IPS-20b (cell line): ENCODE results near the gene SNRPA1.
"Not testable (repeated sequence)": the region's sequence is repeated elsewhere in the genome, so short reads cannot be mapped to it uniquely, and the experiment has no call there.

Source experiments
- H3K27ac ChIP-seq: one replicate; pipeline ENCODE4 v1.5.1; 2013; ENCODE audit warnings: low read length
- H3K27me3 ChIP-seq: 2 replicates; pipeline ENCODE4 v1.6.1; 2013; ENCODE audit warnings: mild to moderate bottlenecking, low read length, inconsistent platforms; ENCODE audit not compliant: insufficient read depth
- H3K36me3 ChIP-seq: 2 replicates; pipeline ENCODE4 v1.6.1; 2013; ENCODE audit warnings: low read depth, mild to moderate bottlenecking, inconsistent platforms, low read length, moderate library complexity; ENCODE audit not compliant: insufficient read depth
- H3K4me1 ChIP-seq: 2 replicates; pipeline ENCODE4 v1.6.1; 2013; ENCODE audit warnings: mild to moderate bottlenecking, control low read depth, inconsistent platforms, low read length, moderate library complexity; ENCODE audit not compliant: insufficient read depth
- H3K4me3 ChIP-seq: 2 replicates; pipeline ENCODE4 v1.5.1; 2013; ENCODE audit warnings: mild to moderate bottlenecking, low read length, inconsistent platforms
- H3K9ac ChIP-seq: 2 replicates; pipeline ENCODE4 v1.6.1; 2013; ENCODE audit warnings: low read depth, mild to moderate bottlenecking, inconsistent platforms, low read length, moderate library complexity
- H3K9me3 ChIP-seq: 2 replicates; pipeline ENCODE4 v1.6.1; 2013; ENCODE audit warnings: mild to moderate bottlenecking, low read depth, low read length, inconsistent platforms; ENCODE audit not compliant: insufficient read depth

The SNRPA1 gene

DNA sequence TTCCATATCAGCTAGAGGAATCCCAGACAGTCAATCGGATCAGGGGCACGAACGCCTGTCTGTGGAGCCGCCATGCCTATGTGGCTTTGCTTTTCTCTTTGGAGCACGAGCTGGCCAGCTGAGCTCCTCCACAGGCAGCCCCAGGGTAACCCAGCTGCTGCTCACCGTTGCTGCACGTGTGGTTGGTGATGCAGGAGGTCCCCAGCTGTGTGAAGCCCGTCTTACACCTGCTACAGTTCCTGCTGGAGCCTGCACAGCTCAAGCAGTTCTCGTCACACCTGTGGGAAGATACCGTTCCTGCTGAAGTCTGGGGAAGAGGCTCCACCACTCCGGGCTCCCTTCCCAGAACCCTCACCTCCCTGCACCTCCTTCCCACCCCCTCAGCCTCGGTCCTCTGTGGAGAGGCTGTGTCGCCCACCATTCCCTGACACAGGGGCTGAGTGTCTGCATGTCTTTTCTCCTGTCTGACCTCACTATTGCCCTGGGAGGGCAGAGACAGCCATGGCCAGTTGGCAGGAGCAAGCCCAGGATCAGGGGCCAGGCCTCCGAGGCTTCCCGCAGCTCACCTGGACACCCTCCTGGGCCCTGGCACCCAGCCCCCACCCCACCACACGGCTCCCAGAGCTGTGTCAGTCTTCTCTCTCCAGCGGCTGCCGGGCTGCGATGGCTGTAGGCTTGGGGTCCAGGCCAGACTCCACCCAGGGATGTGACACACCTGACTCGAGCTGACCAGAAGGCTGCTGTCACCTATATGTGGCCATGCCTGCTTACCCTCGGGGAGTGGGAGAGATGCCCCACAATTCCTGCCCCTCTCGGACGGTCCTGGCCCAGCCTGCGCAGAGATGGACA is 12.2 kb upstream of the SNRPA1 start:
- no peak overlapping the region for H3K27ac ChIP-seq

DNA sequence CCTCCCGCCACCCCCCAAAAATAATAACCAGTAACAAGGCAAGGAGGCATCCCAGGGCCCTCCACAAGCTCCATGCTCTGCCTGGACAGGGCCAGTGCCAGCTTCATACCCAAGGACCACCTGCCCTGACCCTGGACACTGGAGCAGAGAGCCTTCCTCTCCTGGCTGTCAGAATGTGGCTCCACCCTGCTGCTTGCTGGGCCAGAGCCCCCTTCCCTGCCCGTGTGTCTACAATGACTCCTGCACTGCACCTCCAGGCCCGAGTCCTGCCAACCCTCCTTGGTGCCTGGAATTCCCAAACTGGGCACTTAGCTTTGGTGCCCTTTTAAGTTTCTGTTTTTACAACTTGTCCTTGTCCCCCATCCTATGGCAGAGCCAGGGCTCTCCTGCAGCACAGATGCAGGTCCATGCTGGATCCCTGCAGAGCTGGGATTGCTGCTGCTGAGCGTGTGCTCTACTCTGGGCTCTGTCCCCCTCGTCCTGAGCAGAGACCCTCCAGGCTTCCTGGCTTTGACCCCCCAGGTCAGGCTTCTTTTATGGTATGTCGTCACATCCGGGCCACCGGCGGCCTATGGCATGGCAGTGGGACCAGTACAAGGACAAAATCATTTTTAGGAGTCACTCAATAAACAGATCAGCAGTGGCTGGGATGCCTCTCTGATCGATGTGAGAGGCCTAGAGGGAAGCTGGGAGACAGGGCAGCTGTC is 11.4 kb upstream of the SNRPA1 start:
- no peak overlapping the region for H3K4me3 ChIP-seq
- H3K36me3 ChIP-seq: no peaks in the 10 kb centered on the region
- H3K9ac ChIP-seq: no peak overlapping the region
- H3K9me3 ChIP-seq: no peaks in the 10 kb centered on the region
- no peaks in the 10 kb centered on the region for H3K27me3 ChIP-seq
- H3K27ac ChIP-seq: no peak overlapping the region
- H3K4me1 ChIP-seq: no peaks in the 10 kb centered on the region

More for the DNA sequence above, 12.2 kb upstream of the SNRPA1 start:
- Histone ChIP-seq H3K4me3 (no peak overlapping the region), H3K4me1 (no peaks in the 10 kb centered on the region), H3K27me3 (no peaks in the 10 kb centered on the region), H3K9me3 (no peaks in the 10 kb centered on the region), H3K9ac (no peak overlapping the region), H3K36me3 (no peaks in the 10 kb centered on the region)

DNA sequence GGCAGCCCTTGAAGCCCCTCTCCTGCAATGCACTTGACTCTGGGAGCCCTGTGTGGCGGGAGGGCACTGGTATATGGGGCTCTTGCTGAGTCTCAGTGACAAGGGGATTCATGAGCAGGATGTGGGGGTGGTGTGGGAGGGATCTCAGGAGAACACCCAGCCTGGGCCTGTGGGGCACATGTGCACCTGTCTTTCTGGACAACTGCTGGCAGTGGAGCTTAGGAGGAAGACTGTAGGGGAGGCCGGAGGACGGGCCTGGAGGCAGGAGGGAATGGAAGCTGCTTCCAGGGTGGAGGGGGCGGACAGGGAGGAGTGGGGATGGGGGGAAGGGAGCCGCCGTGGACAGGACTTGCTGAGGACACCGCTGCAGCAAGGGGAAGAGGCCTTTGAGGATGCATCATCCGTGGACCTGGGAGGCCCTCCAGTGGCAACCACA is 10.8 kb upstream of the SNRPA1 start:
- Histone ChIP-seq H3K27ac (no peak overlapping the region), H3K36me3 (no peaks in the 10 kb centered on the region), H3K9me3 (no peaks in the 10 kb centered on the region), H3K4me1 (no peaks in the 10 kb centered on the region), H3K4me3 (no peak overlapping the region), H3K9ac (no peak overlapping the region), H3K27me3 (no peaks in the 10 kb centered on the region)

DNA sequence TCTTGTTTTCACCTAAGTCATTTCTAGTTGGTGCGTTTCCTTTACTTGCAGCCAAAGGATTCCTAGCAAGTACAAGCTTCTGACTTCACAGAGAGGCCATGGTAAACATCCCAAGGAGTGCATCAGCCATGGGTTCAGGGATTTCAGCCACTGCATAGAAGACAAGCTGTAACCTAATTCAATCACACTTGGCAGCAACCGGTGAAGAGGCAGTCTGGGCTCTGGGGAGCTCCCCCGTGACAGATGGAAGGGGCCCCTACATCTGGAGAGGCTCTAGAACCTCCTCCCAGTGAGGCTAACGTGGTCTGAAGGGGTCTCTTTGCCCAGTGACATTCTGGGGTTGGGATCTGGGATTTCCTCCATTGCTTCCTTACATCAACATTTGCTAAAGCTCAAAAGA is 8.4 kb upstream of the SNRPA1 start:
- H3K27ac ChIP-seq: no peak overlapping the region
- H3K36me3 ChIP-seq: no peaks in the 10 kb centered on the region
- H3K9ac ChIP-seq: no peak overlapping the region
- no peaks in the 10 kb centered on the region for H3K27me3 ChIP-seq
- no peak overlapping the region for H3K4me3 ChIP-seq
- H3K9me3 ChIP-seq: no peaks in the 10 kb centered on the region
- no peaks in the 10 kb centered on the region for H3K4me1 ChIP-seq

DNA sequence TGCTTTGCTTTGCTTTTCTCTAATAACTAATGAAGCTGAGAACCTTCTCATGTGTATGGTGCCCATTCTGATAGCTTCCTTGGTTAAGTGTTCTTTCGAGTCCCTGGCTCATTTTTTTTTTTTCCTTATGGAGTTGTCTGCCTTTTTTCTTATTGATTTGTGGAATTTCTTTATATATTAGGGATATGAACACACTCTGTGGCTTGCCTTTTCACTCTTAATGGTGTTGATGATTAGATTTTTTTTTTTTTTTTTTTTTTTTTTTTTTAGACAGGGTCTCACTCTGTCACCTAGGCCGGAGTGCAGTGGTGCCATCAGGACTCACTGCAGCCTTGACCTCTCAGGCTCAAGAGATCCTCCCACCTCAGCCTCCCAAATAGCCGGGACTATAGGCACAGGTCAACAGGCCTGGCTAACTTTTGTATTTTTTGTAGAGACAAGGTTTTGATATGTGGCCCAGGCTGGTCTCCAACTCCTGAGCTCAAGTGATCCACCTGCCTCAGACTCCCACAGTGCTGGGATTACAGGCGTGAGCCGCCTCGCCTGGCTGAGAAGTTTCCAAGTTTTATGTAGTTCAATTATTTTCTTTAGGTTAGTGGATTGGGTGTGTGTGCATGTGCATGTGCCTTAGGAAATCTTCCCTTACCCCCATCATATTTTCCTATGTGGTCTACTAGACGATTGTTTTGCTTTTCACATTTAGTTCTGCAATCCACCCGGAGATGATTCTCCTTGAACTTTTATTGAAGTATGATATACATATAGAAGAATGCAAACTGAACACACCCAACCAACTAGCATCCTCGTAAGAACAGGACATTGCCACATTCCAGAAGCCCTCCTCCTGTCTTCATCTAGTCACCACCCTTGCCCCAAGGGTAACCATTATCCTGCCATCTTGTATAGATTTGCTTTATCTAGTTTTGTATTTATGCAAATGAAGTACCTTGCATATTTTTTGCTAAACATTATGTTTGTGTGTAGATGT is 1.7 kb upstream of the SNRPA1 start:
- peaks cover 9% of the 10 kb centered on the region for H3K36me3 ChIP-seq
- no peaks in the 10 kb centered on the region for H3K9me3 ChIP-seq
- H3K4me1 ChIP-seq: peaks cover 5% of the 10 kb centered on the region
- H3K27ac ChIP-seq: no peak overlapping the region
- H3K27me3 ChIP-seq: no peaks in the 10 kb centered on the region
- no peak overlapping the region for H3K9ac ChIP-seq
- H3K4me3 ChIP-seq: peak overlapping the region; percentile 93

DNA sequence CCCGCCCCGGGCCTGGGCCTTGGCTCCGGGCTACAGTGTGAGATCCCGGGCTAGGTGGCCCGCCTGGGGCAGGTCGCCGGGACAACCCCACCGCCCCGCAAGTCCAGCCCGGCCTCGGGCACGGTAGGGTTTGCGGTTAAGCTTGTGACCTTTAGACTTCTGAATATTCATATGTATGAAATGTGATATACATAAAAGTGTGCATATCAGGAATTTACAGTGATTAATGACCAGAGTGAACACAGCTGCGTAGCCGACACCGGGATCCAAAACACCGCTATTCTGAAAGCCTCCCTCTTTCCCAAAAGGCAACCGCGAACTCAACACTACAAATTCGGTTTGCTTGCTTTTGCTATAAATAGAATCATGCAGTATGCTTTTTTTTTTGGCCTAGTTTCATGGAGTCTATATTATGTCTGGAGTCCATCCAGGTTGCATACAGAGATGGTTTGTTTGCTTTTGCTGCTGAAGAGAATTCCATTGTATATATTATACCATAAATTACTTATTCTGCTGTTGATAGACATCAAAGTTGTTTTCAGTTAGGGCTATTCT is 636 bp upstream of the SNRPA1 start:
- peaks cover 5% of the 10 kb centered on the region for H3K4me1 ChIP-seq
- H3K9me3 ChIP-seq: no peaks in the 10 kb centered on the region
- no peak overlapping the region for H3K27ac ChIP-seq
- H3K27me3 ChIP-seq: no peaks in the 10 kb centered on the region
- H3K4me3 ChIP-seq: peak overlapping the region; percentile 93
- peaks cover 18% of the 10 kb centered on the region for H3K36me3 ChIP-seq
- peak overlapping the region; percentile 89; the same call in 1 of the 2 replicates for H3K9ac ChIP-seq

DNA sequence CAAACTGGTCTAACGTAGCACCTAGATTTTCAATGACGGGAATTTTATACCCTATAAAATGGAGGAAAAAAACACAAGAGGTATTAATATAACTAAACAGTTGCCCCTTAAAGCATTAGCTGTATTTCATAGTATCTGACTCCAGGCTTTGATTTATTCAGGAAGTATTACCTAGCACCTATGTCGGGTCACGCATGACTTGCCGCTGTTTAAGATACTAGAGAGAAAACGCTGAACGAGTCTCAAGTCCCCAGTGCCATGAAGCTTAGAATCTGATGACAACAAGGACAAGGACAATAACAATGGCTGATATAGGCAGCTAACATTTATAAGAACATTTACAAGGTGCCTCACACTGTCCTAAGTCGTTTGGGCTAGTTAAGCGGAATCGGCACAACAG is 1.9 kb downstream of the SNRPA1 start:
- peak overlapping the region; percentile 89; the same call in 1 of the 2 replicates for H3K9ac ChIP-seq
- peak overlapping the region; percentile 93 for H3K4me3 ChIP-seq
- H3K4me1 ChIP-seq: peaks cover 5% of the 10 kb centered on the region
- no peak overlapping the region for H3K27ac ChIP-seq
- no peaks in the 10 kb centered on the region for H3K27me3 ChIP-seq
- peaks cover 38% of the 10 kb centered on the region for H3K36me3 ChIP-seq
- H3K9me3 ChIP-seq: no peaks in the 10 kb centered on the region

DNA sequence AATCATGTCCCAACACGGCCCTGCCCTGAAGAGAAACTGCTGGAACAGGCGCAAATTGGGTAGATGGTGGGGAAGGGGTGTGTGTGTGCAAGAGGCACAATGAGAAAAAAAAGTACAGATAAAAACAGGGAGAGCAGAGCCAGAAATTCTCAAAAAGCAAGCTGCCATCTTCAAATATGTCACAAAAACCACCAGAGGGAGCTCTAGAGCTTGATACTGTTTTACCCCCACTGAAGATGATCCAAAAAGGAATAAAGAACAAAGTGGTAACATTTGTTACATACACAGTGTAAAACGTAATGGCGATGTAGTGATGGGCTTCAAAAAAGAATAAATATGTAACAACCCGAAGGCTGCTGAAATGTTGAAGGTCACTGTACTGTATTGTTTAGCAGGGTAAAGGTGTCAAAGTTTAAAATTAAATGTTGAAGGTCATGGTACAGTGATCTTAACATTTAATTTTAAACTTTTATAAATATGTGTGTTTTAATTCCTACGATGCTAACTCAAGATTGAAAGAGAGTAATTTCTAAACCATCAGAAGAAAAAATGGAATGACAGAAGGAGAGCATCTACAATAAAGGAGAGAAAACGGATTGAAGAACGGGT is 6.0 kb downstream of the SNRPA1 start:
- Histone ChIP-seq H3K4me1 (peaks cover 5% of the 10 kb centered on the region), H3K27me3 (no peaks in the 10 kb centered on the region), H3K36me3 (peaks cover 77% of the 10 kb centered on the region), H3K27ac (no peak overlapping the region), H3K4me3 (no peak overlapping the region), H3K9me3 (no peaks in the 10 kb centered on the region), H3K9ac (no peak overlapping the region)

DNA sequence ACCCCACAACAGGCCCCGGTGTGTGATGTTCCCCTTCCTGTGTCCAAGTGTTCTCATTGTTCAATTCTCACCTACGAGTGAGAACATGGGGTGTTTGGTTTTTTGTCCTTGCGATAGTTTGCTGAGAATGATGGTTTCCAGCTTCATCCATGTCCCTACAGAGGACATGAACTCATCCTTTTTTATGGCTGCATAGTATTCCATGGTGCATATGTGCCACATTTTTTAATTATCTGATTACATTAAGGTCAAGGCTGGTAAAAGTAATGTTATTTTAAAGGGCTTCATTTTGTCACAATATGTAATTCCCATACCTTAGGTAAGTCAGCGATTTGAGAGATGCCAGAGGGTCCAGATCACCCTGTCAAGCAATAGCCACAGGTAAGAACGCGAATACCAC is 7.7 kb downstream of the SNRPA1 start:
- not testable (repeated sequence) for H3K27ac ChIP-seq, H3K9me3 ChIP-seq, H3K4me3 ChIP-seq, H3K9ac ChIP-seq, H3K4me1 ChIP-seq, H3K27me3 ChIP-seq
- H3K36me3 ChIP-seq: peaks cover 90% of the 10 kb centered on the region

DNA sequence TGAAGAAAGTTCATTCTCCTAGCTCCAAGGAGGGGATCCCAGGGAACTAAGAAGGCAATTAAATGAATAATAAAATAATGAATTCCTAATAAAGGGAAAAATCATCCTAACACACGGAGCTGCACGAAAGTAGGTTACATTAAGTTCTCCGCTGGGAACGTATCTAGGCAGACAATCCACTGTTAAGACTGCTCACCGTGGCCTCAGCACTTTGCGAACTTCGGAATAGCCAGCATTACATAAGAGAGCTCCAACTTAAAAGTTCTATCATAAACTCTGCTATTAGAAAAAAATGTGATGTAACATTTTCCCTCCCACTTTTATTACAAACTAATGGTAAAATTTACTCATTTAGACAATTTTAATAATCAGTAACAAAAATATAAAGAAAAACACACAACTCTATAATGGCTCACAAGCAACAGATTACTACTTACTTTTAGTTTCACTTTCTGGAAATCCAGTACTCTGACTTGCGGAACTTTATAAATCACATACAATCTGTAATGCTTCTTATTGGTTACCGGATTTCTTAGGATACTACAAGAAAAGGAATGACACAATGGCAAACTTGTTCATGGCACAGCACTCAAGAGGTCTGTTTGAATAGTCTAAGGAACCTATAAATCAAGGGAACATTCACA is 8.5 kb downstream of the SNRPA1 start:
- Histone ChIP-seq H3K9me3 (no peaks in the 10 kb centered on the region), H3K4me1 (no peaks in the 10 kb centered on the region), H3K27me3 (no peaks in the 10 kb centered on the region), H3K27ac (no peak overlapping the region), H3K9ac (no peak overlapping the region), H3K36me3 (peaks cover 90% of the 10 kb centered on the region), H3K4me3 (no peak overlapping the region)
